Natural killer cell (primary cell): ENCODE results near the gene SNED1. TPM values are rescaled to one million over a fixed set of nuclear protein-coding genes. Genes with fewer than 3 reads are reported as not detected.

ENCODE experiments used
- ATAC-seq, 3 donors: fragments of 150-1000 bp in 2 of 3; fragments of 200-7000 bp in 1 of 3; cut with Tn5 transposase; 1 replicate in 1 of 3; 2 replicates in 2 of 3; pipeline ENCODE4 v1.10.0; 2021; ENCODE audit warnings: mild to moderate bottlenecking in 2 of 3, moderate library complexity in 2 of 3
- DNase-seq, 2 donors: peaks; one replicate each; pipeline versions ENCODE4 v3.0.0 to v3.0.0-alpha.2; 2013 to 2021; ENCODE audit warnings: mixed read lengths in 1 of 2
- H3K27ac ChIP-seq: one replicate; pipeline ENCODE4 v1.5.1; 2013; ENCODE audit warnings: mild to moderate bottlenecking, low read length
- H3K27me3 ChIP-seq: one replicate; pipeline ENCODE4 v1.6.1; 2013; ENCODE audit warnings: low read length; ENCODE audit not compliant: control insufficient read depth, insufficient read depth
- H3K36me3 ChIP-seq: one replicate; pipeline ENCODE4 v1.6.1; 2013; ENCODE audit warnings: low read length; ENCODE audit not compliant: control insufficient read depth, insufficient read depth
- H3K4me1 ChIP-seq: one replicate; pipeline ENCODE4 v1.6.1; 2013; ENCODE audit warnings: low read length; ENCODE audit not compliant: control insufficient read depth, insufficient read depth
- H3K4me3 ChIP-seq: one replicate; pipeline ENCODE4 v1.5.1; 2013; ENCODE audit warnings: low read length
- H3K9me3 ChIP-seq: one replicate; pipeline ENCODE4 v1.6.1; 2013; ENCODE audit warnings: low read length; ENCODE audit not compliant: control insufficient read depth, insufficient read depth
- H3K27ac Mint-ChIP-seq, 2 donors: one replicate each; pipeline ENCODE4 v1.8.0; 2022; ENCODE audit warnings: mild to moderate bottlenecking in 2 of 2, mixed read lengths in 2 of 2, moderate library complexity in 1 of 2
- H3K27me3 Mint-ChIP-seq, 2 donors: one replicate each; pipeline ENCODE4 v1.8.0; 2022; ENCODE audit warnings: low read depth in 2 of 2, mixed read lengths in 2 of 2
- H3K36me3 Mint-ChIP-seq: one replicate; pipeline ENCODE4 v1.8.0; 2022; ENCODE audit warnings: mixed read lengths
- H3K4me1 Mint-ChIP-seq, 2 donors: one replicate each; pipeline ENCODE4 v1.8.0; 2022; ENCODE audit warnings: mixed read lengths in 2 of 2
- H3K4me3 Mint-ChIP-seq: one replicate; pipeline ENCODE4 v1.8.0; 2022; ENCODE audit warnings: mild to moderate bottlenecking, moderate library complexity, mixed read lengths
- H3K9me3 Mint-ChIP-seq, 2 donors: one replicate each; pipeline ENCODE4 v1.8.0; 2022; ENCODE audit warnings: mixed read lengths in 2 of 2
- WGBS: methylation state at CpG from one replicate; pipeline ENCODE4 v1.1.7; 2013; ENCODE audit warnings: missing lambda C conversion rate; ENCODE audit not compliant: insufficient coverage; 5-methylcytosine and 5-hydroxymethylcytosine counted together
- intact Hi-C: fragments of 100-400 bp; cut with micrococcal nuclease; formaldehyde crosslinking; loops from one replicate; pipeline ENCODE4 v1.14.2; 2022
- total RNA-seq, 4 donors: library from RNA; stranded (reverse); fragments of 120-200 nt in 1 of 4; gene quantifications; one replicate each; pipeline versions ENCODE4 v1.2.3 to v1.2.4, GENCODE V29; 2013 to 2022
- TF ChIP-seq, protein P1 (sequence below): fragments of 200-600 bp; IDR thresholded peaks from one replicate; pipeline ENCODE4 v1.8.0; 2022; ENCODE audit warnings: antibody characterized with exemption

The SNED1 gene
- total RNA-seq, 3 donors from 2014 or later (not counting 1 experiment from before 2014, with no cell fraction given): 0.97 to 4.9 (median 2.5) TPM

DNA sequence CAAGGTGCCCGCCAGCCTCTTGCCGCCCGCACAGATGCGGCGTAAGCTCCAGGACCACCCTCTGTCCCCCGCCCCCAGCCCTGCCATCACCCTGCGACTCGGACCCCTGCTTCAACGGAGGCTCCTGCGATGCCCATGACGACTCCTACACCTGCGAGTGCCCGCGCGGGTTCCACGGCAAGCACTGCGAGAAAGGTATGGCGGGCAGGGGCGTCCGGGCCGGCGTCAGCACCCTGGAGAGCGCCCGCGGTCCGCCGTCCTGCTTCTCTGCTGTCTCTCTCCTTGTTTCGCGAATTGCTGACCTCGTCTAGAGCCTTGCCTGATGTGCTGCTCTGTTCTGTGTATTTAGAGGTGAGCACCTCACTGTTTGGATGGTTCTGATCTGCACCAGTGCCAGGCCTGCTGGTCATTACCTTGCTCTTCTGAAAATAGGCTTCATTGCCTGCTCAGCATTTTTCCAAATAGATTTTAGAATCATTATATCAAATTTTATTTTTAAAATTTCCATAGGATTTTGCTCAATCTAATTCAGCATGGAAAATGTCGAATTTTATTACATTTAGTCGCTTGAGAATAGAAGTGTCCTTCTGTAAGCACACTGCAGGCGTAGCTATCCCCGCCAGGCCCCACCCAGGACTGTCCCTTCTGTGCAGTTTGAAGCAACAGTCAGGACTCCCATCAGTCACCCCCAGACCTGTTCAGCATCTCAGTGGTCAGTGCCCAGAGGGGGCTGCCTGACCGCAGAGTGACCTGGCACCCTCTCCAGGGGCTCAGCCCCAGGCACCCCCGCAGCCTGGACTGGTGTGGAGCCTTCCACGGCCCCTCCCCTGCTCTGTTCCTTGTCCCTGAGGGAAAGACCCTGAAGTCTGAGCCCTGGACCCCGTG lies 51.6 kb downstream of the SNED1 start:
- Histone ChIP-seq H3K27me3 (no peaks in the 10 kb centered on the region), H3K4me1 (no peaks in the 10 kb centered on the region), H3K36me3 (no peaks in the 10 kb centered on the region), H3K4me3 (no peak overlapping the region), H3K27ac (no peak overlapping the region), H3K9me3 (no peaks in the 10 kb centered on the region)
- 87% methylated on average over 38 of the region's 38 CpGs for WGBS
- H3K4me1 Mint-ChIP-seq: no peaks in the 10 kb centered on the region
- TF ChIP-seq, protein P1, sequence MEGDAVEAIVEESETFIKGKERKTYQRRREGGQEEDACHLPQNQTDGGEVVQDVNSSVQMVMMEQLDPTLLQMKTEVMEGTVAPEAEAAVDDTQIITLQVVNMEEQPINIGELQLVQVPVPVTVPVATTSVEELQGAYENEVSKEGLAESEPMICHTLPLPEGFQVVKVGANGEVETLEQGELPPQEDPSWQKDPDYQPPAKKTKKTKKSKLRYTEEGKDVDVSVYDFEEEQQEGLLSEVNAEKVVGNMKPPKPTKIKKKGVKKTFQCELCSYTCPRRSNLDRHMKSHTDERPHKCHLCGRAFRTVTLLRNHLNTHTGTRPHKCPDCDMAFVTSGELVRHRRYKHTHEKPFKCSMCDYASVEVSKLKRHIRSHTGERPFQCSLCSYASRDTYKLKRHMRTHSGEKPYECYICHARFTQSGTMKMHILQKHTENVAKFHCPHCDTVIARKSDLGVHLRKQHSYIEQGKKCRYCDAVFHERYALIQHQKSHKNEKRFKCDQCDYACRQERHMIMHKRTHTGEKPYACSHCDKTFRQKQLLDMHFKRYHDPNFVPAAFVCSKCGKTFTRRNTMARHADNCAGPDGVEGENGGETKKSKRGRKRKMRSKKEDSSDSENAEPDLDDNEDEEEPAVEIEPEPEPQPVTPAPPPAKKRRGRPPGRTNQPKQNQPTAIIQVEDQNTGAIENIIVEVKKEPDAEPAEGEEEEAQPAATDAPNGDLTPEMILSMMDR: no peak
- no peak for DNase-seq
- no peaks in the 10 kb centered on the region for H3K9me3 Mint-ChIP-seq
- no peak for ATAC-seq
- peaks cover 0 to 3% of the 10 kb centered on the region in 2 donors for H3K27me3 Mint-ChIP-seq
- H3K4me3 Mint-ChIP-seq: no peak overlapping the region
- intact Hi-C loops: no loop called here
- no peaks in the 10 kb centered on the region for H3K36me3 Mint-ChIP-seq
- H3K27ac Mint-ChIP-seq: no peak overlapping the region

DNA sequence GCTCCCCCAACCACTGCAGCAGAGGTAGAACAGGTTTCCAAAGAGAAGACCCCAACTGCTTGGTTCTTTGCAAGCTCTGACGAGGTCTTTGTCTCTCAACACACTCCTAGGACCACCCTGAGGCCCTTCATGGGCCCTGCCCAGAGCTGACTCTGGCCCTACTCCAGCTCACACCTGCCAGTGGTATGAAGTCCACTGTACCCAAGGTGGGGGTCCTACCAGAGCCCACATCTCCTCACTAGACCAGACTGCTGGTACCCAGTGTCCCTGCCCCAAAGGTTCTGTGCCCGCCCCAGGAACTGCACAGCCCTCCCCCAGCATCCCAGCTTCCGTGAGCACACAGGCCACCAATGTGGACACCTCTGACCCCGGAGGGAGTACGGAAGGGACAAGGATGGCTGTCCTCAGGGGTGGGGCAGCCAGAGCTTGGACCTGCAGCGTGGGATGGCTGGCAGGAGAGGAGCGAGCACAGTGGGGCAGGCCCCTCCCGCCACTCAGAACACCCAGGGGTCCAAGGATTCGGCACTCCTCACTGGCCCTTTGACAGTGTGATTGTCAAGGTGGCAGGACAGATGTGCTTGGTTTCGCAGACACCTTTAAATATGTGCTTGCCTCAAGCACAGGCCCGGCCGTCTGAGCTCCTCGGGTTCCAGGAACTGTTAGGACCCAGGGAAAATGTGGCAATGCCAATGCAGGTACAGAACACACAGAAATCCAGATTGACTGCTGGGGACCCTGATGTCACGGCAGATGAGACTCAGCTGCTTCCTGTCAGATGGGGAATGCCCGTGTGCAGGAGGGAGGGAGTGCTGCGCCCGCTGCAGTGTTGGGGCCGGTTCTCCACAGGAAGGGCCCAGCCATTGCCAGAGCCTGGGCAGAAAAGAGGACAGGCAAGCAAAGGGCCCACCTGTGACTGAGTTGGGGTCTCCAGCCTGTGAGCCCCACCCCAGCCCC lies 52.5 kb downstream of the SNED1 start:
- H3K27me3 ChIP-seq: no peaks in the 10 kb centered on the region
- Mint-ChIP-seq H3K4me1 (no peaks in the 10 kb centered on the region), H3K9me3 (no peaks in the 10 kb centered on the region), H3K36me3 (no peaks in the 10 kb centered on the region), H3K27me3 (no peaks in the 10 kb centered on the region), H3K4me3 (no peak overlapping the region), H3K27ac (no peak overlapping the region)
- intact Hi-C loops: no loop called here
- WGBS: 89% methylated on average over 18 of the region's 18 CpGs
- no peak for ATAC-seq
- DNase-seq: peak in 1 of 2 donors; percentile 37
- no peaks in the 10 kb centered on the region for H3K4me1 ChIP-seq
- H3K36me3 ChIP-seq: no peaks in the 10 kb centered on the region
- no peak overlapping the region for H3K27ac ChIP-seq
- no peaks in the 10 kb centered on the region for H3K9me3 ChIP-seq
- no peak overlapping the region for H3K4me3 ChIP-seq
- TF ChIP-seq, protein P1: no peak

DNA sequence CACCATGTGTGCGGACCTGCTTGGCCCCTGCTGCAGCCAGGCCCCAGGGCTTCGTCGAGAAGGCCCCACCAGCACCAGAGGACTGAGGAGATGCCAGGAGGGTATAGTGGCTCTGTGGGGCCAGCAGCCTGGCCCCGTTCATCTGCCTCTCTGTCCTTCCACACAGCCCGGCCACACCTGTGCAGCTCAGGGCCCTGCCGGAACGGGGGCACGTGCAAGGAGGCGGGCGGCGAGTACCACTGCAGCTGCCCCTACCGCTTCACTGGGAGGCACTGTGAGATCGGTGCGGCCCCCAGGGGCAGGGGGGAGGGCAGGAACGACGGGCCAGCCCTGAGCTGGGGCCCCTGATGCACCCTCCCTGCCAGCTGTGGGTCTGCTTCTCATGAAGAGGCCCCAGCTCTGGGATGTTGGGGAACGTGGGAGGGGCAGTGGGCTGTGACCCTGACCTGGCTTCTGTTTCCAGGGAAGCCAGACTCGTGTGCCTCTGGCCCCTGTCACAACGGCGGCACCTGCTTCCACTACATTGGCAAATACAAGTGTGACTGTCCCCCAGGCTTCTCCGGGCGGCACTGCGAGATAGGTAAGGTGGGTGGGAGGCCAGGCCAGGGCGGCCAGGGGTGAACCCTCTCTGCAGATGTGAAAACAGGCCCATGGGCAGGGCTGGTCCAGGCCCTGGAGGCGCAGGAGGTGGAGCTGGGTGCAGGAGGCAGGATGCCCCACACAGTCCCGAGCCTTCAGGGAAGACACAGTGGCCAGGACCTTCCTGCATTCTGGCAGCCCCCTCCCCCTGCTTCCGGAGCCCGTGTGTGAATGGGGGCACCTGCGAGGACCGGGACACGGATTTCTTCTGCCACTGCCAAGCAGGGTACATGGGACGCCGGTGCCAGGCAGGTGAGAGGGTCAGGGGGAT lies 53.4 kb downstream of the SNED1 start:
- Mint-ChIP-seq H3K4me1 (no peaks in the 10 kb centered on the region), H3K27ac (no peak overlapping the region), H3K27me3 (no peaks in the 10 kb centered on the region), H3K36me3 (no peaks in the 10 kb centered on the region), H3K9me3 (no peaks in the 10 kb centered on the region), H3K4me3 (no peak overlapping the region)
- 93% methylated on average over 33 of the region's 33 CpGs for WGBS
- no peak for ATAC-seq
- DNase-seq: no peak
- no peaks in the 10 kb centered on the region for H3K4me1 ChIP-seq
- H3K27ac ChIP-seq: no peak overlapping the region
- H3K4me3 ChIP-seq: no peak overlapping the region
- H3K27me3 ChIP-seq: no peaks in the 10 kb centered on the region
- intact Hi-C loops: no loop called here
- TF ChIP-seq, protein P1: no peak
- no peaks in the 10 kb centered on the region for H3K36me3 ChIP-seq
- no peaks in the 10 kb centered on the region for H3K9me3 ChIP-seq
